H1 (cell line): ENCODE data around the gene GNAI1. TPM values are rescaled to one million over a fixed set of nuclear protein-coding genes. Genes with fewer than 3 reads are reported as not detected.

ENCODE experiments used
- ATF2 ChIP-seq: IDR thresholded peaks from 2 replicates; pipeline ENCODE4 v1.6.1; 2012; ENCODE audit warnings: low read length, inconsistent platforms
- GTF2F1 ChIP-seq: IDR thresholded peaks from 2 replicates; pipeline ENCODE4 v1.6.1; 2012; ENCODE audit warnings: low read depth, low read length, improper control_type of control experiment, borderline replicate concordance
- TAF1 ChIP-seq: IDR thresholded peaks from 2 replicates; pipeline ENCODE4 v1.6.1; 2011; ENCODE audit warnings: mild to moderate bottlenecking, low read depth, low read length
- TEAD4 ChIP-seq: IDR thresholded peaks from 2 replicates; pipeline ENCODE4 v1.6.1; 2012; ENCODE audit warnings: low read depth, low read length, inconsistent platforms, mixed read lengths
- polyA plus RNA-seq, 7 experiments: library from polyadenylated mRNA; depleted of rRNA in 3 of 7; stranded (reverse) in 5 of 7; unstranded in 2 of 7; fragments of >200 nt in 5 of 7; fragments of 200-250 nt in 2 of 7; gene quantifications; 1 replicate in 5 of 7; 2 replicates in 1 of 7; 4 replicates in 1 of 7; pipeline versions ENCODE4 v1.2.1 to v1.2.3, GENCODE V29; 2011 to 2013; ENCODE audit warnings: missing spikeins in 2 of 7, mixed read lengths in 2 of 7
- total RNA-seq: library from RNA; stranded (reverse); fragmentation: NEBNext Ultra II Directional; extraction: Animal tissue kit (Norgen Biotek cat#: 25700); gene quantifications from 2 replicates; pipeline ENCODE4 v1.2.1, GENCODE V29; 2021

Gene GNAI1
- total and polyA plus RNA-seq, 2 of the 8 experiments (the other 6 are each of a cell fraction or from before 2014, with no cell fraction given) = 8.0 to 29.5 TPM

GRCh38 chr7:80263333-80263732, 128.7 kb downstream of the GNAI1 start (continued):
- TF ChIP-seq ATF2 (no peak), TEAD4 (no peak), TAF1 (no peak), GTF2F1 (no peak)
